DMS 273 treated with DMSO at 0.1 percent for 48 hours (cell line): ENCODE data around the gene OR2A2.
"Not testable (repeated sequence)": the region's sequence is repeated elsewhere in the genome, so short reads cannot be mapped to it uniquely, and the experiment has no call there.

Source experiments
- DNase-seq: peaks from one replicate; lab custom pipeline; 2025; lab: John Stamatoyannopoulos, UW

Gene OR2A2

GRCh38 chr7:144109283-144109682 lies at the start of gene OR2A2:
Gene OR2A2, plus strand, starts transcription at chr7:144109583. Its CDS starts 0 bp downstream, at chr7:144109583.
- no peak for DNase-seq

DNA sequence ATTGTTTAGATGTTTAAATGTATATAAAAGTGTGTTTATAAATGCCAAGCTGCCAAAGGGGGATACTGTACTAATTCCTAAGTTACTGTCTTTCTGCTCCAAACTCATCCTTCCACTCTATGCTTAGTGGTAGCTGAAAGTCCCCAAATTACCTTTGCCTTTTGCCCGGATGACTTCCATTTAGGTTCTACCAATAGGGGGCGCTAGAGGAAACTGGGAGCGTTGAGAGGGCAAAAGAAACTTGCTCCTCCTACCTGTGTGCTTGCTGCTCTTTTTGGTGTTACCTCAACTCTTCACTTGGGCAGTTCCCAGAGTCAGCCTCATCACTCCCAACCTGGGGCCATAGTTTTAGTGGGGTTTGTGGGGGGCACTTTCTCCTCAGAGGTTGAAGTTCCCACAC lies 45.7 kb upstream of the OR2A2 start:
- DNase-seq, result no peak

GRCh38 chr7:144069511-144069910 lies 39.9 kb upstream of the OR2A2 start, which contains the start of gene OR2A25:
Gene OR2A25, plus strand, starts transcription at chr7:144069811. Its CDS starts 4,409 bp downstream, at chr7:144074220.
- DNase-seq, result no peak

DNA sequence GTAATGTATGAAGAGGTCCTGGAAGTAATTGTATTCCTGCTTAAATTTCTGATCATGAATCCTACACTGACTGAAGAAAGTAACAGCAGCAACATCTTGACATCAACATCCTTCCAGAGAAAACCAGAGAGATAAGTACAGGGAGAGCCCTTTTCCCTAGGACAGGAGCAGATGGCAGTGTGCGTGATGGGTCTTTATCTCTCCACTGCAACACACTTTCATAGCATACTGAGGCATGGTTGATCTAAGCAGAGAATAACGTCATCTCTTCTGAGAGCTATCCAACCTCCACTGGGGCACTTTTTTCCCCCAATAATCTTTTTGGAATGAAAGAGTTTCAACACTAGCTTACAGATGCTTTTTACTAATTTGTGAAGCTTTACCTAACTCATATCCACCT lies 39.4 kb upstream of the OR2A2 start:
- DNase-seq, result no peak

DNA sequence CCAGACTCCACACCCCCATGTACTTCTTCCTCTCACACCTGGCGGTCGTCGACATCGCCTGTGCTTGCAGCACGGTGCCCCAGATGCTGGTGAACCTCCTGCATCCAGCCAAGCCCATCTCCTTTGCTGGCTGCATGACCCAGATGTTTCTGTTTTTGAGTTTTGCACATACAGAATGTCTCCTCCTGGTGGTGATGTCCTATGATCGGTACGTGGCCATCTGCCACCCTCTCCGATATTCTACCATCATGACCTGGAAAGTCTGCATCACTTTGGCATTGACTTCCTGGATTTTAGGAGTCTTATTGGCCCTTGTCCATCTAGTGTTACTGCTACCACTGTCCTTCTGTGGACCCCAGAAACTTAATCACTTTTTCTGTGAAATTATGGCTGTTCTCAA lies 35.0 kb upstream of the OR2A2 start:
- no peak for DNase-seq

DNA sequence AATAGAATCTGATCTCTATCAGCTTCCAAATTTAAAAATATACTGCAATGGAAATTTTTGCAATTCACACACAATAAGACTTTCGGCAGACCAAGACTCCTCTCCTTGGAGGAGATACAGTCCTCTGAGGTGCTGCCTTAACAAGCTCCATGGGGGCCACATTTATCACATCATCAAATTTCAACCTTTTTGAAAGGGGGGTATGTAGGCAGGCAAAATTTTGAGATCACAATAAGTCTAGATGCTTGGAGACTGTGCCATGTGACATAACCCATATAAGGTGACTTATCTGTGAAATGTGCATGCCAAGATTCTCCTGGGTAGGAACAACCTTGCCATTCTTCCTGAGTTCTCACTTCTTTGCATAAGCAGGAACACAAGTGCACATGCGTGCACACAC lies 23.4 kb upstream of the OR2A2 start, which contains the start of gene OR2A12:
Gene OR2A12, plus strand, starts transcription at position 301 of the 400 bp plus-strand sequence. CDS start 8,830 bp downstream, outside the sequence.
- no peak for DNase-seq

DNA sequence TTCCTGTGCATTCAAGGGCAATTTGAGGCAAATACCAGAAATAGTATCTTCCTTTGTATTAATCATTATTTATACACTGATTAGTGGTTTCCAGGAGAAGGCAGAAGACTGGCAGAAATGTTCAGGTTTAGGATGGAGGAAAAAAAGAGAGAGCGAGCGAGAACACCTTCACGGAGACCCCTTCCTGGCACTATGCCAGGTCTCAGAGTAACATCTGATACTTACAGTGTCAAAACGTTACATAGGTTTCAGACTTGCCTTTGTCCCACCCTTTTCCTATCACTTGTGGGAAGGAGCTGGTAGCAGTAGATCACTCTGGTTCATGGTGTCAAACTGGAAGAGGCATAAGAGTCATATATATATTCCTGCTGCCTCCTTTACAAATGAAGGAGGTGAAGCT lies 22.7 kb upstream of the OR2A2 start:
- no peak for DNase-seq

- no peak for DNase-seq
These were observed 22.2 kb upstream of the OR2A2 start for GRCh38 chr7:144087230-144087629.

DNA sequence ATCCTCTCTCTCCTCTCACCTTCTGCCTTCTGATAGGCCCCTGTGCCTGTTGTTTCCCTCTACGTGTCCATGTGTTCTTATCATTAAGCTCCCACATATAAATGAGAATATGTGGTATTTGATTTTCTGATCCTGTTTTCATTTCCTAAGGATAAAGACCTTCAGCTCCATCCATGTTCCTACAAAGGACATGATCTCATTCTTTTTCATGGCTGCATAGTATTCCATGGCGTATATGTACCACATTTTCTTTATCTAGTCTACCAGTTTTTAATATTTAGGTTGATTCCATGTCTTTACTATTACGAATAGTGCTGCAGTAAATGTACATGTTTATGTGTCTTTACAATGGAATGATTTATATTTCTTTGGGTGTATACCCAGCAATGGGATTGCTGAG lies 18.7 kb upstream of the OR2A2 start:
- DNase-seq, result no peak

GRCh38 chr7:144098776-144099175 lies 10.6 kb upstream of the OR2A2 start:
- no peak for DNase-seq

- no peak for DNase-seq
These were observed 8.8 kb upstream of the OR2A2 start for GRCh38 chr7:144100607-144101006.

GRCh38 chr7:144102041-144102440 lies 7.3 kb upstream of the OR2A2 start:
- DNase-seq, result no peak

GRCh38 chr7:144105211-144105610 lies 4.2 kb upstream of the OR2A2 start:
- DNase-seq, result no peak

GRCh38 chr7:144110272-144110671 lies 889 bp downstream of the OR2A2 start:
- no peak for DNase-seq

DNA sequence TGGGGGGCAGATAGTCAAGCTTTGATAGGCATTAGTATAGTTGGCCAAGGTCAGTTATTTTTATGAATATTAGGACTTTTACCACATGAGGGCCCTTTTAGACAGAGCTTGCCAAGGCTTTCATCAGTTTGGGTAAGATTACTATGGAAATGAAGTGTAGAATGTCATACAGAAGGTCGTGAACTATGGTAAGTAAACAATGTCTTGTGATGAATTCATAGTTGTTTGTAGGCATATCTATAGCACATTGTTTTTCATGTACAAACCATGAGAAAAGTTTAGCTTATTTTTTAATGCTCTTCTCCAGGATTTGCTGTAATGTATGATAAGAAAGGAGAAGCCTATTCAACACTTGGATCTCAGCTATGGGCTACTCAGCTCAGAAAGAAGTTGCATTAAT lies 4.3 kb downstream of the OR2A2 start:
- no peak for DNase-seq

- no peak for DNase-seq
These were observed 9.0 kb downstream of the OR2A2 start for GRCh38 chr7:144118341-144118740.

- no peak for DNase-seq
These were observed 13.5 kb downstream of the OR2A2 start, which contains the start of gene OR2A14 for GRCh38 chr7:144122876-144123275. Gene OR2A14, plus strand, starts transcription at chr7:144123176. Its CDS starts 5,937 bp downstream, at chr7:144129113.

DNA sequence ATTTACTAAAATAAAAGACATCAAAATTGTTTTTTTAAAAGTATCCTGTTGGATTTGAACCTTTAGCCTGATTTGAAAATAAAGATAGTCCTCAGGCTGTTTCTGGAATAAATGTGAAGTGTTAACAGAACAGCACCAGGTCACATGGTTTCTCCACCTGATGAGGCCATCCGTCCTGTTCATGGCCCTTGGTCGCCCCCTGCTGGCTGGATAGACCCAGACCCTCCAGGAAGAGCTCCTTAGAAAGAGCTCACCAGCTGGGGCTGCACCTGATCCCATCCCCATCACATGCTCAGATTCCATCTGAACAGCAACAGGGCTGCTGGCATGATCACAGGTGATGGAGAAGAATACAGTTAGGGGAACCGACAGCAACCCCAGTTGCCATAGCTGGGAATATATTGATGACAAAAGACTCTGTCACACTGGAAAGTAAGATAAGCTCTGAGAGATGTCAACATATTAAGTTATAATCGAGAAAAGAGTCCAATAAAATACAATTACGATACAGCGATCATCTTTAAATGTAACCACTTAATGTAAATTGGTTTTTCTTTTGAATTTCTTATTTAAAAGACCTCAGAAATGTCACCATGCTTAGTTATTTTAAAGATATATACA lies 18.4 kb downstream of the OR2A2 start:
- DNase-seq, result peak; percentile 6

DNA sequence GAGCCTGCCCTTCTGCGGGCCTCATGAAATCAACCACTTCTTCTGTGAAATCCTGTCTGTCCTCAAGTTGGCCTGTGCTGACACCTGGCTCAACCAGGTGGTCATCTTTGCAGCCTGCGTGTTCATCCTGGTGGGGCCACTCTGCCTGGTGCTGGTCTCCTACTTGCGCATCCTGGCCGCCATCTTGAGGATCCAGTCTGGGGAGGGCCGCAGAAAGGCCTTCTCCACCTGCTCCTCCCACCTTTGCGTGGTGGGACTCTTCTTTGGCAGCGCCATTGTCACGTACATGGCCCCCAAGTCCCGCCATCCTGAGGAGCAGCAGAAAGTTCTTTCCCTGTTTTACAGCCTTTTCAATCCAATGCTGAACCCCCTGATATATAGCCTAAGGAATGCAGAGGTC lies 20.2 kb downstream of the OR2A2 start:
- not testable (repeated sequence) for DNase-seq

- DNase-seq, result no peak
These were observed 21.3 kb downstream of the OR2A2 start for GRCh38 chr7:144130730-144131129.

GRCh38 chr7:144132262-144132661 lies 22.9 kb downstream of the OR2A2 start:
- no peak for DNase-seq

DNA sequence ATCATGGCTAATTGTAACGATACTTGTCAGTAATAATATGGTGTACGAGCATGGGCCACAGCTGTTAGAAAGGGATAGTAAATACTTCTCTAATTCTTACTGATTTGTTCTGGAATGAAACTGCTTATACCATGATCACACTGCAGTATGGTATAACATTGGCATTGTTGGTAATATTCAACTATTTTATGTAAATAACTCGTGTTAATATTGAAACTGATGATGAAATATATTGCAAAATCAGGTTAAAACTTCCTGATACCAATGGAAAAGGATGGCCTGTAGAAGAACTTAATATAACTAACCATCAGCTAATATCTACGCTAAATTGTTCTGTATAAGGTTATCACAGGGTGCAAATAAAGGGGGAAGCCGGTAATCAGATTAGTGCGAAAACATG lies 23.9 kb downstream of the OR2A2 start:
- DNase-seq, result no peak

- no peak for DNase-seq
These were observed 24.7 kb downstream of the OR2A2 start for GRCh38 chr7:144134116-144134515.

GRCh38 chr7:144137501-144137900 lies 28.1 kb downstream of the OR2A2 start:
- DNase-seq, result no peak
